NCI-H748 (cell line): ENCODE measurements around the gene CDH4.

ENCODE experiments used
- DNase-seq: peaks from one replicate; lab custom pipeline; 2025; ENCODE audit not compliant: unreplicated experiment; lab: John Stamatoyannopoulos, UW

CDH4 gene

GRCh38 chr20:61527626-61528025, 275.6 kb downstream of the CDH4 start:
- no peak for DNase-seq

GRCh38 chr20:61528591-61528990, 276.5 kb downstream of the CDH4 start:
- DNase-seq = no peak

GRCh38 chr20:61529354-61529753, 277.3 kb downstream of the CDH4 start:
- DNase-seq = no peak

- no peak for DNase-seq
These were observed 279.7 kb downstream of the CDH4 start for GRCh38 chr20:61531553-61532345.

- DNase-seq = no peak
These were observed 280.7 kb downstream of the CDH4 start for GRCh38 chr20:61532736-61533135.

- no peak for DNase-seq
These were observed 281.2 kb downstream of the CDH4 start for GRCh38 chr20:61533231-61533631.

- no peak for DNase-seq
These were observed 282.3 kb downstream of the CDH4 start for GRCh38 chr20:61534346-61534745.

- DNase-seq = no peak
These were observed 283.0 kb downstream of the CDH4 start for GRCh38 chr20:61535091-61535490.

GRCh38 chr20:61535536-61535935, 283.5 kb downstream of the CDH4 start:
- no peak for DNase-seq

- no peak for DNase-seq
These were observed 283.9 kb downstream of the CDH4 start for GRCh38 chr20:61535956-61536355.

- no peak for DNase-seq
These were observed 284.6 kb downstream of the CDH4 start for GRCh38 chr20:61536671-61537070.

- no peak for DNase-seq
These were observed 285.4 kb downstream of the CDH4 start for GRCh38 chr20:61537239-61538182.

- DNase-seq = no peak
These were observed 286.3 kb downstream of the CDH4 start for GRCh38 chr20:61538183-61538942.

- no peak for DNase-seq
These were observed 286.8 kb downstream of the CDH4 start for GRCh38 chr20:61538943-61539265.

- no peak for DNase-seq
These were observed 287.8 kb downstream of the CDH4 start for GRCh38 chr20:61539706-61540360.

GRCh38 chr20:61541537-61541936, 289.5 kb downstream of the CDH4 start:
- no peak for DNase-seq

- no peak for DNase-seq
These were observed 291.0 kb downstream of the CDH4 start for GRCh38 chr20:61543086-61543485.

- DNase-seq = no peak
These were observed 292.1 kb downstream of the CDH4 start for GRCh38 chr20:61543931-61544745.

GRCh38 chr20:61544910-61545889, 293.1 kb downstream of the CDH4 start:
- no peak for DNase-seq
